ENCODE measurements around the gene GCC1.

GCC1 gene

DNA sequence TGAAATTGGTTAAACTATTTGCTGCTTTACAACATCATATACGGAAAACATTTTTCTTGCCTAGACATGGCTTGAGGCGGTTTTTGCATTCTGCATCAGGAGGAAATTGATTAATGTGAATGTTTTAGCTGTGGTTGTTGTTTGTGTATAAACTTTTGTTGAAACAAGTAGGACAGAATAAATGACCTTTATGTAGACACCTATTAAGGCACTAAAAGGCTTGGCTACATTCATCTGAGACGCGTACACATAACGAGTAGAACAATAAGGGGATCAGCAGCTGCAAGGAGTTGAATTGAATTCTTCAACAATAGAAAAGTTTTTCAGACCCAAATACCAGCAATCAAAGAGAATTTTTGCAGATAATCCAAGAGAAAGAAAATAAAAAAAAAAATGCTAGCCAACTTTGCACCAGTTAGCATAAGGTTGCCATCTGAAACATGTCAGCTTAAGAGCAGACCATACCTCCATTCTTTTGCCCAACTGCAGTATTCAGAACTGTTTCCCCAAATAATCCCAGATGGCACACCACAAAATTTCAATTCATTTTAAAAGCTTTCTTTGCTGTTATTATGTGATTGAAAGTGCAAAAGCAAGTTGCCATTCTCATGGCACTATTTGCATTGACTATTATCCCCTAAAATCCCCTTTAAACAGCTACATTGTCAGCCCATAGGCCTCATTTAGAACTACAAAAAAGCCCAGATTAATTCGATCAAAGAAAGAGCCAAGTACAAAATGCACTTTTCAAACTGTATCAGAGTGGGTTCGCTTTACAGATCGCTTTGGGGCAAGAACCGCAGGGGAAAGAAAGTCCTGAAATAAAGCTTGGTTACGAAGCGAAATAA lies 49.6 kb downstream of the GCC1 start:
- DNase-seq: no peak

GRCh38 chr7:127534636-127535035 lies 50.8 kb downstream of the GCC1 start:
- DNase-seq: no peak

DNA sequence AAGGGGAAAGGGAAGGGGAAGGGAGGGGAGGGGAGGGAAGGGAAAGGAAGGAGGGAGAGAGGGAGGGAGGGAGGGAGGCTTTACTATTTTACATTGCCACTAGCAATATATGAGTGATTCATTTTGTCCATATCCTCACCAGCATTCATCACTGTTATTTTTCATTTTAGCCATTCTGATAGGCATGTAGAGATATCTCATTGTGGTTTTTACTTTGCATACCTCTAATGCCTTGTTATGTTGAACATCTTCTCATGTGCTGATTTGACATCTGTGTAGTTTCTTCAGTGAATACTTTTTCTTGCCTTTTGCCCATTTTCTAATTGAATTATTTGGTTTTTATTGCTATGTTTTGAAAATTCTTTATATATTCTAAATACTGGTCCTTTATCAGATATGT lies 52.7 kb downstream of the GCC1 start:
- no peak for DNase-seq

- DNase-seq: no peak
Measured at GRCh38 chr7:127532151-127532550, 53.2 kb downstream of the GCC1 start.
